SIG-M5 (cell line): ENCODE data around the gene WASF2.
A peak's percentile ranks its signal among the peaks of the same experiment; 100 is the strongest.
"Not testable (repeated sequence)": the region's sequence is repeated elsewhere in the genome, so short reads cannot be mapped to it uniquely, and the experiment has no call there.

Experiments
- DNase-seq: peaks from one replicate; lab custom pipeline; 2025; lab: John Stamatoyannopoulos, UW

Gene WASF2

GRCh38 chr1:27397749-27398148 is 92.2 kb downstream of the WASF2 start:
- DNase-seq, result no peak

- DNase-seq, result no peak
Measured at GRCh38 chr1:27397110-27397509, 92.9 kb downstream of the WASF2 start.

DNA sequence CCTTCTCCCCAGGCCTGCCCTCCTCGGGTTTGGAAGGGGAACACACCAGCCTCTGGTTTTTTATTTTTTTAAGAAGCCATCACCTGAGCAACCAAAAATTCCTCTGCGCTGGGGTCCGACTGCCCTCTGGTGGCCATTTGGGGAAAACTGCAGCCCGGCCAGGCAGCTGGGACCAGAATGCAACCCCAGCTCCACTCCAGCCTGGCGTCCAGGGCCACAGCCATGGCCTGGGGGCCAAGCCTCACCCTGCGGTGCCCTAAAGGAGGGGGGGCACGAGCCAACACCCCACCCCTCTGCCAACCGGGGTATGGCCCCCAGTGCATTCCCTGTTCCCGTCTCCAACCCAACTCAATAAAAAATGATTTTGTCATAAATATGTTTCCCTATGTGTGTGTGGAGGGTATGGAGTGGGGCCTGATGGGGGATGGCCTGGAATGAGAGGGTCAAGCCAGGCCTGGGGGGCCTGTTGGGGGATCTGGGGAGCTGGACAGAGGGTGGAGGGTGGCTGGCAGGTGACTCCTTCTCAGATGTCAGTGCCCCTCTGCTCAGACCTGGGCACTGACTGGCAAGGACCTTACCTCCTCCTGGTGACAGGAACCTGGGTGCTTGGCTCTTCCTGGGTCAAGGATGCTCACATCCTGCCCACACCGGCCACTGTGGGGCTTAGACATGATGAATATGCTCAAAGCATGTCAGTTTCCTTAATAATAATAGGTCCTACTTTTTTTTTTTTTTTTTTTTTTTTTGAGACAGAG is 94.3 kb downstream of the WASF2 start:
- no peak for DNase-seq

- no peak for DNase-seq
Measured at GRCh38 chr1:27394925-27395324, 95.0 kb downstream of the WASF2 start.

DNA sequence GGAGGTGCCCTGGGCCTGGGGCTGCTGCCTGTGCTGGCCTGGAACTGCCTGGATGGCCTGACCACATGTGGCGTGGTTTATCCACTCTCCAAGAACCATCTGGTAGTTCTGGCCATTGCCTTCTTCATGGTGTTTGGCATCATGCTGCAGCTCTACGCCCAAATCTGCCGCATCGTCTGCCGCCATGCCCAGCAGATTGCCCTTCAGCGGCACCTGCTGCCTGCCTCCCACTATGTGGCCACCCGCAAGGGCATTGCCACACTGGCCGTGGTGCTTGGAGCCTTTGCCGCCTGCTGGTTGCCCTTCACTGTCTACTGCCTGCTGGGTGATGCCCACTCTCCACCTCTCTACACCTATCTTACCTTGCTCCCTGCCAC is 95.7 kb downstream of the WASF2 start:
- DNase-seq, result no peak

- DNase-seq, result no peak
Measured at GRCh38 chr1:27393641-27394281, 96.2 kb downstream of the WASF2 start.

GRCh38 chr1:27392778-27393635 is 97.0 kb downstream of the WASF2 start:
- no peak for DNase-seq

GRCh38 chr1:27392096-27392777 is 97.7 kb downstream of the WASF2 start, which contains the start of gene GPR3:
TSS of gene GPR3 (plus strand) at chr1:27392622. CDS start at chr1:27393799, 1,177 bp downstream.
- peak; percentile 51 for DNase-seq

DNA sequence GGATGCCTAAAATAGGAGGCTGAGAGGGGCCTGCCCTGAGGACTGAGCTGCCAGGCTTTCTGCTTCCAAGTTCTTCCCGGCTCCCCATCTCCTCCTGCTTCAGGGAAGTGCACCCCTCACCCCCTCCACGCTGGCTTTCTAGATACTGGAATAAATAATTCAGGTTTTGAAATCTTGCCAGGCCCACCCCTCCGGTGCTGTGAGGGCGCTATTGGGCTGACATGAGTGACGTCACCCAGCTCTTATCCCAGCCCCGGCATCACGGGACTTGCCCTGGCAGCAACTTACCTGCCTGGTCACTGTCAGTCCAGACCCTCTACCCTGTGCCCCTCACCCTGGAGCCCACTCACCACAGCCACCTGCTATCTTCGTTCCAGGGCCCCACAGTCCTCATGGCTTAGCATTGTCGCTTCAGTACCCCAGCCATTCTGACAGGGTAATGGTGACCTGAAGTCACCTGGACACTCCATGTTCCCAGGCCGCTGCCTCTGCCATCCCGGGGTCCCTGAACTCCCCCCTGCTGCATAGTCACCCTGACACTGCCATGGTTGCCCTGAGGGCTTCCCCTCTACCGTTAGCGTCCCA is 98.4 kb downstream of the WASF2 start:
- DNase-seq, result no peak

DNA sequence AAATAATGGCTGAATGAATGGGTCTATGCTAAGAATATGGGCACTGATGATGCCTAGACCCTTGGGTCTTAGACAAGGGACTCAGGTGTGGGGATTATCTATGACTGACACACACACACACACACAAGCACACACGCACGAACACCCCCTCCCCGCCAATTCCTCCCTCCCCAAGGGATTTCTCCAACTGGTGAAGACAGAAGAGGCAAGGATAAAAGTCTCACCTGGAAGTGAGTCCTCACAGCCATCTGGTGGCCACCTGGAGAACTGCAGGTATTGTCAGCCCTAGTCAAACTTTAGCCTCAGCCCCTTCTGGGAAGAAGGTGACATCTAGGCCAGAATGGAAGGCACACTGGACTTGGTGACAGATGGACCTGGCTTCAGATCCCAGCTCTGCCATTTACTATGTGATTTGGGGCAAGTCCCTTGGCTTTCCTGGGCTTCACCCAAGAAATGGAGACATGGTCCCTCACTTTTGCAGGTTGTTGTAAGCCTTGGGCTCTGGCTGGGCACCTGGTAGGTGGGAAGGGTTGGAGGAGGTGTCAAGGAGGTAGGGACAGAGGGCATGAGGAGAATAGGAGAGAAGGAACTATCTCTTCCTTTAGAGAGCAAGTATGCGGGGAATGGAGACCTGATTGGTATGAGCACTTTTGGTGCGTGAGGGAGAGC is 101.5 kb downstream of the WASF2 start:
- no peak for DNase-seq

GRCh38 chr1:27384797-27385196 is 105.2 kb downstream of the WASF2 start:
- DNase-seq, result not testable (repeated sequence)

- no peak for DNase-seq
Measured at GRCh38 chr1:27383661-27384060, 106.3 kb downstream of the WASF2 start.

- no peak for DNase-seq
Measured at GRCh38 chr1:27383039-27383605, 106.8 kb downstream of the WASF2 start, which contains the start of gene CD164L2. TSS of gene CD164L2 (minus strand) at chr1:27383333. CDS start at chr1:27383239, 94 bp downstream.

- DNase-seq, result no peak
Measured at GRCh38 chr1:27381969-27382762, 107.8 kb downstream of the WASF2 start.

DNA sequence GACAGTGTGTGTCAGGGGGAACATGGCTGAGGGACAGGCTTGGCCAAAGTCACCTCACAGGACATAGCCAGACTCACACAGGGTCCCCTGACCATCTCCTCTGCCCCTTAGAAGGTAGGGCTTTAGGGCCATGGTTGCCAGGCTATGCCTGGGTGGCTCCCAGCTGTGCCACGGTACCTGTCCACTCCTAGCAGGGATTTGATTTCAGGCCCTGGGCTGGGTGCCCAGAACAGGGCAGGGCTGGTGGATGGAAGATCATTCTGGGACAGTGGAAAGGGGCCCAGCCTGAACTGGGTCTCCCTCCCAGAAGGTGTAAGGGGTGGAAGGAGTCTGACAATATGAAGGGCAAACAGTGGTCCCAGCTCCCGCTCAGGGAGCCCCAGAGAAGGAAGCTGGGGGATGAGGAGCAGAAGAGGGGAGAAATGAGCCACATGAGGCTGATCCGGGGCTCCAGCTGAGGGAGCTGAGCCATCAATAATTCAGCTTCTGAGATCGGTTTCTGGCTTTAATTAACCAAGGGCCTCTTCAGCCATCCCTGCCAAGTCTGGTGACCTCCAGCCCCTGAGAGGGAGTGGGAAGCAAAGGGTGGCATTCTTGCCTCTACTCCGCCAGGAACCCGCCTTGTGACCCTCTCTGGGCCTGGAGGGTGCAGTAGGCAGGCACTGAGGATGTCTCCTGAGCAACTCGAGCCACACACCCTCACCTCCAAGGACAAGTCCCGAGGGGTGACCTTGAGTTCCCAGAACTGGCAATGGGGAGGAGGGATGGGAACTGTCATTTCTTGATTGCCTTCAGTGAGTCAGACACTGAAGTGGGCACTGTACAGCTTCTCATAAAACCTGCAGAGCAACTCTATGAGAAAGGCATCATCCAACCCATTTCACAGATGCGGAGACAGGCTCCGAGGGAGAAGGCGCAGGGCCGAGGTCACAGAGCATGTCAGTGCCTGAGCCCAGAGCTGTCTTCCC is 108.9 kb downstream of the WASF2 start:
- no peak for DNase-seq

DNA sequence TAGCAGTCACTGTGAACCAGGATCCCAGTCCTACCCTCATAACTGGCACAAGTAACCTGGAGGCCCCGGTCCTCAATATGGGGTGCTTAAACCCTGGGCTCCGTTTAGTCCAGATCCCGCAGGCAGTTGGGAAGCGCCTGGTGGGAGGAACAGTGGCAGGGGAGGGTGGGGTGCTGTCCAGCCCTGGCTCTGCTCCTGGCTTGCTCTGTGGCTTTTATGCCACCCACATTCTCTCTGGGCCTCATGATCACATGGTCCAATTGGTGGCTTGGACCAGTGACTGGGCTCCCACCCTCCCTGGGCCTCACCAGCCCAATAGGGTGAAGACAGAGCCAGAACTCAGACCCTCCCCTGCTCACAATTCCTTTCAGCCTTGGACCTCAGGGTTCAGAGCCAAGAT is 109.7 kb downstream of the WASF2 start:
- DNase-seq, result no peak

DNA sequence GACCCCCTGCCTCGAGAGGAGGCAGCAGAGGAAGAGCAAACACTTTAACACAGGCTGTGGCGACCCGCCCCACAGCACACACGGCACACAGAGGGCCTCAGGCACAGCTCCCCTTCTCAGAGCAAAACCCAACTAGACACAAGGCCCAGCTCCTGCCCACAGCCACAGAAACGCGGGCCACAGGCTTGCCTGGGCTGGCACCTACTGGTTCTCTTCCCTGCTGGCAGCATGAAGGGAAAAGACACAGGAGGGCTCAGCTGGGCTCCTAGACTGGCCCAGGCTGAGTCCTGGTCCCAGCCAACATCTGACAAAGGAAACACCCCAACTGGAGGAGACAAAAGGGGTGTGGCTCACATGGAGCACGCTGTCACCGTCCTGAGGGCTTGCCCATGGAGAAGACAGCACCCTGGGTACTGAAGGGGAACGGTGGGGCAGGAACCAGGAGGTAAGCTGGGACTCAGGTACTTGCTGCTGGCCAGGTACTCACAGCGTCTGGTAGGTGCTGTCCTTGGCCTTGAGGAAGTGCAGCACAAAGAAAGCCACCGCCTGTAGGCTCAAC is 110.3 kb downstream of the WASF2 start:
- DNase-seq, result no peak

- no peak for DNase-seq
Measured at GRCh38 chr1:27377760-27378495, 112.0 kb downstream of the WASF2 start.
